ENCODE measurements around the gene B4GAT1. TPM values are rescaled to one million over a fixed set of nuclear protein-coding genes. Genes with fewer than 3 reads are reported as not detected.

B4GAT1 gene
- total RNA-seq, 2 donors from 2014 or later = 7.7 to 12.9 TPM

GRCh38 chr11:66335531-66336233, 11.7 kb downstream of the B4GAT1 start:
- Mint-ChIP-seq H3K27me3 (no peaks in the 10 kb centered on the region), H3K4me1 (peaks cover 12% of the 10 kb centered on the region), H3K9me3 (no peaks in the 10 kb centered on the region), H3K27ac (peak overlapping the region; percentile 92), H3K36me3 (ENCODE audit: low read depth) (peaks cover 34% of the 10 kb centered on the region), H3K4me3 (peak overlapping the region; percentile 73)
- no peak for ATAC-seq (replicated peaks)

- Mint-ChIP-seq H3K27me3 (no peaks in the 10 kb centered on the region), H3K36me3 (ENCODE audit: low read depth) (peaks cover 26% of the 10 kb centered on the region), H3K9me3 (no peaks in the 10 kb centered on the region), H3K4me1 (peaks cover 12% of the 10 kb centered on the region), H3K4me3 (peak overlapping the region; percentile 39), H3K27ac (peak overlapping the region; percentile 62)
- ATAC-seq (replicated peaks) = no peak
These were observed 12.6 kb downstream of the B4GAT1 start for GRCh38 chr11:66334605-66335442.

DNA sequence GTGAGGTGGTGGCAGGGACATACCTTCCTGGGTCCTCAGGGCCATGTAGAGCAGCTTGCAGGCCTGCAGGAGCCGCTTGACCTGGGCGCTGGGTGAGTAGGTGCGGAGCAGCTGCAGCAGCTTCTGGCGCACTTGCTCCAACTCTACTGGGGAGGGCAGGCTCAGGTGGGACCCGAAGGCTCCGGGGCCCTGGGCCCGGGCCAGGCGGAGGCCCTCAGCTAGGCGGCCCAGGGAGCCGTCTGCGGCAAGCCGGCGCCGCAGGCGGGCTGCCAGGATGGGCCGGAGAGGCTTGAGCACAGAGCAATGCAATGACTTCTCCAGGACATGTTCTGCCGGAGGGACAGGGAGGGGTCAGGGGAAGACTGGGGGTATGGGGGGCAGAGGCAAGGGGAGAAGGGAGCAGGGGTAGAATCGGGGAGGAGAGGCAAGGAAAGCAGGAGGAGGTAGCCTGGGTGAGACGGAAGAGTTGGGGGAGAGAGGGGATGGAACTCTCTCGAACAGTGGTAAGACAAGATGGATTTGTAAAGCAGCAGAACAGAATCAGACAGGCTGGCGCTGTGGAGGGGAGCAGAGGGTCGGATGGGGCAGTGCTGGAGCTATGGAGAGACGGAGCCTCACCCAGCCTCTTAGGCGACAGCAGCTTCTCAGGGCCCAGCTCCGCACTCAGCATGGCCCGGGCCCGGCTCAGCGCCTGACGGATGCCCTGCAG, 13.4 kb downstream of the B4GAT1 start:
- H3K36me3 Mint-ChIP-seq (ENCODE audit: low read depth) = peaks cover 22% of the 10 kb centered on the region
- no peak for ATAC-seq (replicated peaks)
- H3K4me1 Mint-ChIP-seq = peaks cover 12% of the 10 kb centered on the region
- no peak overlapping the region for H3K4me3 Mint-ChIP-seq
- no peaks in the 10 kb centered on the region for H3K27me3 Mint-ChIP-seq
- no peaks in the 10 kb centered on the region for H3K9me3 Mint-ChIP-seq
- no peak overlapping the region for H3K27ac Mint-ChIP-seq

GRCh38 chr11:66333220-66333877, 14.1 kb downstream of the B4GAT1 start:
- Mint-ChIP-seq H3K27ac (no peak overlapping the region), H3K4me1 (peaks cover 12% of the 10 kb centered on the region), H3K27me3 (no peaks in the 10 kb centered on the region), H3K36me3 (ENCODE audit: low read depth) (peaks cover 16% of the 10 kb centered on the region), H3K9me3 (no peaks in the 10 kb centered on the region), H3K4me3 (no peak overlapping the region)
- ATAC-seq (replicated peaks) = no peak

DNA sequence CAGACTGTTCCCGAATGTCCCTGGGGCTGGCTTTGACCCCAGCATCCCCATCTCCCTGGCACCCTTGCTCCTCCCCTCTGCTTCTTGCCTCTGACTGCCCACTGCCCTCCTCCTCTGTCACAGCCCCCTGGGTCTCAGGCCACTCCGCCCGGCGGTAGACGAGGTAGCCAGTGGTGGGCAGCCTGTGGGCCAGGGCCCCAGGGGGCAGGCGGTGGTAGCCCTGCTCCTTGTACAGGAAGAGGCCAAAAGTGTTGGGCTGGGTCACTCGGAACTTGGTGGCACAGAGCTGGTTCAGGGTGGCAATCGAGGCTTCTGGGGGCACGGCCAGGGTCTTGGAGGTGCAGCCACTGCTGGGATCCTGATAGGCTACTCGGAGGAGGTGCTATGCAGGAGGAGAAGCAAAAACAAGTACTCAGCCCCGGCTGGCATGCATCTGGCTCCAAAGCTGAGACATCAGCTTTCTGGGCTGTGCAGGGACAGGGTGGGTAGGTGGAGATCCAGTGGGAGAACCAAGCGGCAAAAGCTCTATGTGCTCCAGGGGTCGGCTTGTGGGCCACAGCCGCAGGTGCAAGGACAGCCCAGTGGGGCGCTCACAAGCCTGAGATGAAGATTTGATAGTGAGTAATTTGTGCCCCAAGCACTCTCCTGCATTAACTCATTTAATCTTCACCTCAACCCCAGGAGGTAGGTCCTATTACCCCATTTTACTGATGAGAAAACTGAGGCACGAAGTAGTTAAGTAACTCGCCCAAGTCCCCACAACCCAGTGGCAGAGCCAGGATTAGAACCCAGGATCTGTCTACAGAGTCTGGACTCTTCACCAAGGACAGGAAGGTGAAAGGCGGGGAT, 14.8 kb downstream of the B4GAT1 start:
- no peak overlapping the region for H3K27ac Mint-ChIP-seq
- H3K4me1 Mint-ChIP-seq = peaks cover 13% of the 10 kb centered on the region
- no peaks in the 10 kb centered on the region for H3K9me3 Mint-ChIP-seq
- no peak overlapping the region for H3K4me3 Mint-ChIP-seq
- H3K27me3 Mint-ChIP-seq = no peaks in the 10 kb centered on the region
- peaks cover 15% of the 10 kb centered on the region for H3K36me3 Mint-ChIP-seq (ENCODE audit: low read depth)
- no peak for ATAC-seq (replicated peaks)

GRCh38 chr11:66331542-66332370, 15.7 kb downstream of the B4GAT1 start:
- peaks cover 6% of the 10 kb centered on the region for H3K36me3 Mint-ChIP-seq (ENCODE audit: low read depth)
- no peak overlapping the region for H3K4me3 Mint-ChIP-seq
- H3K4me1 Mint-ChIP-seq = peaks cover 13% of the 10 kb centered on the region
- no peaks in the 10 kb centered on the region for H3K9me3 Mint-ChIP-seq
- H3K27me3 Mint-ChIP-seq = no peaks in the 10 kb centered on the region
- no peak overlapping the region for H3K27ac Mint-ChIP-seq
- ATAC-seq (replicated peaks) = no peak

GRCh38 chr11:66330931-66331330, 16.5 kb downstream of the B4GAT1 start:
- Mint-ChIP-seq H3K9me3 (no peaks in the 10 kb centered on the region), H3K4me1 (peaks cover 7% of the 10 kb centered on the region), H3K27me3 (no peaks in the 10 kb centered on the region), H3K36me3 (ENCODE audit: low read depth) (no peaks in the 10 kb centered on the region), H3K4me3 (no peak overlapping the region), H3K27ac (no peak overlapping the region)
- no peak for ATAC-seq (replicated peaks)

- no peak overlapping the region for H3K4me3 Mint-ChIP-seq
- no peaks in the 10 kb centered on the region for H3K9me3 Mint-ChIP-seq
- H3K4me1 Mint-ChIP-seq = peaks cover 7% of the 10 kb centered on the region
- no peak for ATAC-seq (replicated peaks)
- no peaks in the 10 kb centered on the region for H3K27me3 Mint-ChIP-seq
- H3K36me3 Mint-ChIP-seq (ENCODE audit: low read depth) = no peaks in the 10 kb centered on the region
- H3K27ac Mint-ChIP-seq = no peak overlapping the region
These were observed 18.2 kb downstream of the B4GAT1 start for GRCh38 chr11:66329165-66329673.

GRCh38 chr11:66328302-66329144, 18.9 kb downstream of the B4GAT1 start:
- H3K9me3 Mint-ChIP-seq = no peaks in the 10 kb centered on the region
- H3K4me3 Mint-ChIP-seq = peak overlapping the region; percentile 5
- peak; percentile 92 for ATAC-seq (replicated peaks)
- H3K27me3 Mint-ChIP-seq = no peaks in the 10 kb centered on the region
- H3K27ac Mint-ChIP-seq = peak overlapping the region; percentile 79
- H3K4me1 Mint-ChIP-seq = peaks cover 10% of the 10 kb centered on the region
- no peaks in the 10 kb centered on the region for H3K36me3 Mint-ChIP-seq (ENCODE audit: low read depth)

GRCh38 chr11:66328031-66328301, 19.5 kb downstream of the B4GAT1 start:
- no peaks in the 10 kb centered on the region for H3K27me3 Mint-ChIP-seq
- no peaks in the 10 kb centered on the region for H3K36me3 Mint-ChIP-seq (ENCODE audit: low read depth)
- ATAC-seq (replicated peaks) = peak; percentile 34
- H3K4me1 Mint-ChIP-seq = peaks cover 13% of the 10 kb centered on the region
- H3K4me3 Mint-ChIP-seq = peak overlapping the region; percentile 5
- H3K9me3 Mint-ChIP-seq = no peaks in the 10 kb centered on the region
- H3K27ac Mint-ChIP-seq = no peak overlapping the region

- peaks cover 13% of the 10 kb centered on the region for H3K4me1 Mint-ChIP-seq
- no peak for ATAC-seq (replicated peaks)
- no peaks in the 10 kb centered on the region for H3K27me3 Mint-ChIP-seq
These were observed 20.0 kb downstream of the B4GAT1 start for GRCh38 chr11:66327171-66328030.

More at GRCh38 chr11:66327171-66328030, 20.0 kb downstream of the B4GAT1 start:
- peak overlapping the region; percentile 3 for H3K27ac Mint-ChIP-seq
- H3K9me3 Mint-ChIP-seq = no peaks in the 10 kb centered on the region
- H3K4me3 Mint-ChIP-seq = peak overlapping the region; percentile 5
- no peaks in the 10 kb centered on the region for H3K36me3 Mint-ChIP-seq (ENCODE audit: low read depth)

Data from activated T-helper 17 cell treated with anti-CD3 and anti-CD28 coated beads, Interleukin-2, amount 50 U/mL, for 72 hours (primary cell).